Activated CD8-positive, alpha-beta memory T cell treated with anti-CD3 and anti-CD28 coated beads, Interleukin-2, amount 50 U/mL, for 1 hour (primary cell): ENCODE measurements around the gene FCHSD2.

Source experiments
- DNase-seq: peaks from one replicate; pipeline ENCODE4 v3.0.0-alpha.2; 2020; ENCODE audit errors: extremely low read depth

The FCHSD2 gene

GRCh38 chr11:73142128-73142377 lies at the start of gene FCHSD2:
FCHSD2 (minus strand) TSS chr11:73142318; CDS start chr11:73141877, 441 bp downstream.
- no peak for DNase-seq

GRCh38 chr11:73191151-73191550 lies 49.0 kb upstream of the FCHSD2 start:
- DNase-seq: no peak

- DNase-seq: no peak
Observed at GRCh38 chr11:73190557-73190885, 48.4 kb upstream of the FCHSD2 start.

- no peak for DNase-seq
Observed at GRCh38 chr11:73189723-73190556, 47.8 kb upstream of the FCHSD2 start.

- no peak for DNase-seq
Observed at GRCh38 chr11:73189315-73189714, 47.2 kb upstream of the FCHSD2 start.

- DNase-seq: no peak
Observed at GRCh38 chr11:73188301-73188700, 46.2 kb upstream of the FCHSD2 start.

GRCh38 chr11:73187854-73188253 lies 45.7 kb upstream of the FCHSD2 start:
- DNase-seq: no peak

GRCh38 chr11:73186886-73187285 lies 44.8 kb upstream of the FCHSD2 start:
- no peak for DNase-seq

GRCh38 chr11:73186294-73186850 lies 44.3 kb upstream of the FCHSD2 start:
- DNase-seq: no peak

GRCh38 chr11:73185680-73186293 lies 43.7 kb upstream of the FCHSD2 start:
- no peak for DNase-seq

GRCh38 chr11:73184953-73185671 lies 43.0 kb upstream of the FCHSD2 start:
- no peak for DNase-seq

GRCh38 chr11:73182824-73183321 lies 40.8 kb upstream of the FCHSD2 start:
- DNase-seq: no peak

GRCh38 chr11:73178681-73179080 lies 36.6 kb upstream of the FCHSD2 start:
- DNase-seq: no peak

GRCh38 chr11:73177778-73178539 lies 35.8 kb upstream of the FCHSD2 start:
- peak; percentile 50 for DNase-seq

- no peak for DNase-seq
Observed at GRCh38 chr11:73177380-73177777, 35.3 kb upstream of the FCHSD2 start.

- DNase-seq: no peak
Observed at GRCh38 chr11:73176874-73177155, 34.7 kb upstream of the FCHSD2 start.

GRCh38 chr11:73176145-73176873 lies 34.2 kb upstream of the FCHSD2 start:
- DNase-seq: no peak

GRCh38 chr11:73175551-73176144 lies 33.5 kb upstream of the FCHSD2 start:
- DNase-seq: no peak

GRCh38 chr11:73174495-73174791 lies 32.3 kb upstream of the FCHSD2 start:
- no peak for DNase-seq

- no peak for DNase-seq
Observed at GRCh38 chr11:73173755-73174494, 31.8 kb upstream of the FCHSD2 start.
